Ascending aorta (tissue), 2 donors: ENCODE data around the gene MUTYH. TPM values are rescaled to one million over a fixed set of nuclear protein-coding genes. Genes with fewer than 3 reads are reported as not detected.

Experiments
- DNase-seq, 2 donors: peaks; one replicate each; pipeline ENCODE4 v3.0.0-alpha.2; 2019; ENCODE audit warnings: low spot score in 2 of 2
- H3K27ac ChIP-seq, 2 donors: fragments of 200-600 bp; sonication (generic); one replicate each; pipeline ENCODE4 v1.5.1; 2016 to 2017; ENCODE audit warnings: mild to moderate bottlenecking in 1 of 2
- H3K27me3 ChIP-seq: fragments of 200-600 bp; sonication (generic); one replicate; pipeline ENCODE4 v1.5.1; 2017
- H3K36me3 ChIP-seq, 2 donors: fragments of 200-600 bp; sonication (generic); one replicate each; pipeline ENCODE4 v1.5.1; 2016
- H3K4me1 ChIP-seq, 2 donors: fragments of 200-600 bp; sonication (generic); one replicate each; pipeline ENCODE4 v1.5.1; 2016 to 2017; ENCODE audit warnings: mild to moderate bottlenecking in 1 of 2
- H3K4me3 ChIP-seq, 2 donors: fragments of 200-600 bp; sonication (generic); one replicate each; pipeline ENCODE4 v1.5.1; 2016 to 2017; ENCODE audit warnings: mild to moderate bottlenecking in 1 of 2
- H3K9me3 ChIP-seq, 2 donors: fragments of 200-600 bp; sonication (generic); one replicate each; pipeline ENCODE4 v1.5.1; 2016
- intact Hi-C: fragments of 100-400 bp; cut with DNase I; formaldehyde crosslinking; loops from one replicate; pipeline ENCODE4 v1.15.1; 2023
- total RNA-seq: library from RNA; depleted of rRNA; stranded (reverse); fragments of >200 nt; gene quantifications from one replicate; pipeline ENCODE4 v1.1.0, GENCODE V29; 2016
- TF ChIP-seq, protein P1 (sequence below), 3 experiments: fragments of 200-600 bp in 2 of 3; fragments of 450-650 bp in 1 of 3; sonication (generic) in 2 of 3; IDR thresholded peaks; one replicate each; pipeline ENCODE4 v1.5.1; 2016 to 2019; ENCODE audit warnings: antibody characterized with exemption in 3 of 3, mild to moderate bottlenecking in 1 of 3, moderate library complexity in 1 of 3

Gene MUTYH
- total RNA-seq, 1 donor from 2014 or later, result 1.8 TPM

DNA sequence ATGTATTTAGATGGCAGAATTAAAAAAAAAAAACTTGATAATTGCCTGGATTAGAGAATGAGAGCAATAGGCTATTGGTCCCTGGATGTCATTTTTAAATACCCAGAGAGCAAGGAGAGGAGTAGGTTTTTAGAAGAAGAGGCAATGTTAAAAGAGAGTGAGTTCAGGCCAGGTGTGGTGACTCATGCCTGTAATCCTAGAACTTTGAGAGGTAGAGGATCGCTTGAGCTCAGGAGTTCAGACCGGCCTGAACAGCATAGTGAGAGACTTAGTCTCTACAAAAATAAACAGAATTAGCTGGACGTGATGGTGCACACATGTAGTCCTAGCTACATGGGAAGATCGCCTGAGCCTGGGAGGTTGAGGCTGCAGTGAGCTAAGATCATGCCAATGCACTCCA, 15.9 kb upstream of the MUTYH start:
- no peak overlapping the region for H3K4me3 ChIP-seq
- no peaks in the 10 kb centered on the region for H3K9me3 ChIP-seq
- no peaks in the 10 kb centered on the region for H3K36me3 ChIP-seq
- DNase-seq, result no peak
- H3K27me3 ChIP-seq, result no peaks in the 10 kb centered on the region
- no peak overlapping the region for H3K27ac ChIP-seq
- intact Hi-C loops, result no loop called here
- H3K4me1 ChIP-seq, result peaks cover 4 to 8% of the 10 kb centered on the region in 2 donors
- TF ChIP-seq, protein P1, sequence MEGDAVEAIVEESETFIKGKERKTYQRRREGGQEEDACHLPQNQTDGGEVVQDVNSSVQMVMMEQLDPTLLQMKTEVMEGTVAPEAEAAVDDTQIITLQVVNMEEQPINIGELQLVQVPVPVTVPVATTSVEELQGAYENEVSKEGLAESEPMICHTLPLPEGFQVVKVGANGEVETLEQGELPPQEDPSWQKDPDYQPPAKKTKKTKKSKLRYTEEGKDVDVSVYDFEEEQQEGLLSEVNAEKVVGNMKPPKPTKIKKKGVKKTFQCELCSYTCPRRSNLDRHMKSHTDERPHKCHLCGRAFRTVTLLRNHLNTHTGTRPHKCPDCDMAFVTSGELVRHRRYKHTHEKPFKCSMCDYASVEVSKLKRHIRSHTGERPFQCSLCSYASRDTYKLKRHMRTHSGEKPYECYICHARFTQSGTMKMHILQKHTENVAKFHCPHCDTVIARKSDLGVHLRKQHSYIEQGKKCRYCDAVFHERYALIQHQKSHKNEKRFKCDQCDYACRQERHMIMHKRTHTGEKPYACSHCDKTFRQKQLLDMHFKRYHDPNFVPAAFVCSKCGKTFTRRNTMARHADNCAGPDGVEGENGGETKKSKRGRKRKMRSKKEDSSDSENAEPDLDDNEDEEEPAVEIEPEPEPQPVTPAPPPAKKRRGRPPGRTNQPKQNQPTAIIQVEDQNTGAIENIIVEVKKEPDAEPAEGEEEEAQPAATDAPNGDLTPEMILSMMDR (IDR thresholded peaks at IDR 0.05), result no peak

DNA sequence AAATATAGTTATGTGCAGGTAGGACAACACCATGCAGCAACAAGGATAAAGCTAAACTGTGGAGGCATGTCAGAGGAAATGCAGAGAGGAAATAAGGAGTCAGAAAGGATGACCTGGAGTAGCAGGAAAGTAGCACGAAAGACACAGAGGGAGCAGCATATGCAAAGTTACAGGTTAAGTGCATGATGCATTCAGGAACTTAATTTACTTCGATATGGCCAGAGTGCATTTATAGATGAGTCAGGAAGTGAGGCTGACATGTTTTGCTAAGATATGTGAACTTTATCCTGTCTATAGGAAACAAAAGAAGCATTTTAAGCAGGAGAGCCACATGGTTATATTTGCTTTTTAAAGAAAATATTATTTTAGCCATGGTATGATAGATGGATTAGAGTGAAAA, 15.4 kb upstream of the MUTYH start:
- intact Hi-C loops, result no loop called here
- Histone ChIP-seq H3K4me3 (no peak overlapping the region), H3K36me3 (no peaks in the 10 kb centered on the region), H3K4me1 (peaks cover 4% of the 10 kb centered on the region in 2 donors), H3K27me3 (no peaks in the 10 kb centered on the region), H3K27ac (no peak overlapping the region), H3K9me3 (no peaks in the 10 kb centered on the region)
- TF ChIP-seq, protein P1 (IDR thresholded peaks at IDR 0.05), result no peak
- no peak for DNase-seq

DNA sequence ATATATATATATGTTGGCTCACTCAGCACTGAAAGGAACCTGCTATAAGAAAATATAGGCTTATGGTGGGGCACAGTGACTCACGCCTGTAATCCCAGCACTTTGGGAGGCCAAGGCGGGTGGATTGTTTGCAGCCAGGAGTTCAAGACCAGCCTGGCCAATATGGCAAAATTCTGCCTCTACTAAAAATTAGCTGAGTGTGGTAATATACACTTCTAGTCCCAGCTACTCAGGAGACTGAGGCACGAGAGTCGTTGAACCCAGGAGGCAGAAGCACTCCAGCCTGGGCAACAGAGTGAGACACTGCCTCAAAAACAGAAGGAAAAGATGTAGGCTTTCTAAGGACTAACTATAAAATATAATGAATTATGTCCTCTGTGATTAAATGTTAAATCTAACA, 14.6 kb upstream of the MUTYH start:
- Histone ChIP-seq H3K27ac (no peak overlapping the region), H3K36me3 (no peaks in the 10 kb centered on the region), H3K27me3 (no peaks in the 10 kb centered on the region), H3K9me3 (no peaks in the 10 kb centered on the region), H3K4me1 (no peaks in the 10 kb centered on the region), H3K4me3 (no peak overlapping the region)
- TF ChIP-seq, protein P1 (IDR thresholded peaks at IDR 0.05), result no peak
- intact Hi-C loops, result no loop called here
- DNase-seq, result no peak

DNA sequence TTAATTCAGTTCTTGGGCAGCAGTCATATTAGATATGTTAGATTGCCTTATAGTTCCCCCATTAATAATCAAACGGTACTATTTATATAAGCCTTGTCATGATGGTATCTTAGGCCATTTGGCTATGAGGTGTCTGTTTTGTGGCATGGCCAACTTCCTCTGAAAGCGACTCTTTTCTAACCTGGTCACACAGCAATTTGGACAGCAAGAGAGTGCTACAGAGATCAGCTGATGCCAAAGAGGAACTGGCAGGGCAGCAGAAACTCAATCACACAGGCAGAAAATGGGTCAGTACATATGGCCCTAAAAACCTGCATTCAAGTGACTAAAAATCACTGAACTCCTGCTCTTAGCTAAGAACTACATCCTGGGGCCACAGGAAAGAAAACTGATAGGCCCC, 13.4 kb upstream of the MUTYH start:
- no peaks in the 10 kb centered on the region for H3K36me3 ChIP-seq
- TF ChIP-seq, protein P1 (IDR thresholded peaks at IDR 0.05), result no peak
- no peak overlapping the region for H3K4me3 ChIP-seq
- H3K27me3 ChIP-seq, result no peaks in the 10 kb centered on the region
- no peak for DNase-seq
- no peaks in the 10 kb centered on the region for H3K9me3 ChIP-seq
- intact Hi-C loops, result no loop called here
- H3K27ac ChIP-seq, result no peak overlapping the region
- peaks cover 4 to 6% of the 10 kb centered on the region in 2 donors for H3K4me1 ChIP-seq

DNA sequence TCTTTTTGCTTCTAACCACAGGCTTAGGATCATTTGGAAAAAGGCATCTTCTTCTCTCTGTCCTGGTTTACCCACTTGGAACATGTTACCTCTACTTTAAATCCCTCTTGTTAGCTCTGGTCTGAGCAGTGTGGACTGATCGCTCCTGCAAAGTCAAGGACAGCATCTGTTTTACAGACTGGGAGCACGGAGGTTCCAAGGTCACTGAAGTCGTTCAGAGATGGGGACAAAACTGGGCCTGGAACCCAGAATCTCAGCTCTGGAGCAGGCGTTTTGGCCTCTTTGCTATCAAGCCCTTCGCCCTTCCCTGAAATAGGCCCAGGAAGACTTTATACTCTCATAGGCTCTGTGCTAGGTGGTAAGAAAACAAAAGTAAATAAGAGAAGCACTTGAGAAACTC, 11.3 kb upstream of the MUTYH start:
- intact Hi-C loops, result no loop called here
- no peaks in the 10 kb centered on the region for H3K36me3 ChIP-seq
- no peak for DNase-seq
- no peak overlapping the region for H3K4me3 ChIP-seq
- H3K9me3 ChIP-seq, result no peaks in the 10 kb centered on the region
- no peak overlapping the region for H3K27ac ChIP-seq
- H3K27me3 ChIP-seq, result no peaks in the 10 kb centered on the region
- H3K4me1 ChIP-seq, result peaks cover 8 to 12% of the 10 kb centered on the region in 2 donors
- TF ChIP-seq, protein P1 (IDR thresholded peaks at IDR 0.05), result no peak
